Measurements from ENCODE around the gene CACNA1H.
"Not testable (repeated sequence)": the region's sequence is repeated elsewhere in the genome, so short reads cannot be mapped to it uniquely, and the experiment has no call there.

CACNA1H gene

GRCh38 chr16:1215574-1216295, 62.8 kb downstream of the CACNA1H start:
- DNase-seq: no peak

- DNase-seq: no peak
These were observed 63.4 kb downstream of the CACNA1H start for GRCh38 chr16:1216296-1216619.

GRCh38 chr16:1216681-1217400, 63.9 kb downstream of the CACNA1H start:
- no peak for DNase-seq

GRCh38 chr16:1217526-1217925, 64.6 kb downstream of the CACNA1H start:
- DNase-seq: no peak

GRCh38 chr16:1218061-1218929, 65.4 kb downstream of the CACNA1H start:
- no peak for DNase-seq

- DNase-seq: no peak
These were observed 66.2 kb downstream of the CACNA1H start for GRCh38 chr16:1218930-1219611.

GRCh38 chr16:1220098-1220728, 67.3 kb downstream of the CACNA1H start:
- no peak for DNase-seq

- DNase-seq: no peak
These were observed 68.1 kb downstream of the CACNA1H start for GRCh38 chr16:1220841-1221627.

GRCh38 chr16:1221628-1222552, 69.0 kb downstream of the CACNA1H start:
- no peak for DNase-seq

GRCh38 chr16:1222553-1223354, 69.8 kb downstream of the CACNA1H start:
- DNase-seq: no peak

- DNase-seq: no peak
These were observed 70.7 kb downstream of the CACNA1H start for GRCh38 chr16:1223355-1224214.

- no peak for DNase-seq
These were observed 71.7 kb downstream of the CACNA1H start for GRCh38 chr16:1224558-1224957.

- DNase-seq: no peak
These were observed 72.1 kb downstream of the CACNA1H start, which contains the start of gene TPSG1 for GRCh38 chr16:1225051-1225451. TSS of gene TPSG1 (minus strand) at chr16:1225268. CDS start at chr16:1225252, 16 bp downstream.

GRCh38 chr16:1225728-1226311, 72.9 kb downstream of the CACNA1H start:
- DNase-seq: not testable (repeated sequence)

- not testable (repeated sequence) for DNase-seq
These were observed 73.8 kb downstream of the CACNA1H start for GRCh38 chr16:1226692-1227091.

- DNase-seq: not testable (repeated sequence)
These were observed 75.3 kb downstream of the CACNA1H start for GRCh38 chr16:1228227-1228626.

- DNase-seq: not testable (repeated sequence)
These were observed 76.6 kb downstream of the CACNA1H start for GRCh38 chr16:1229476-1229875.

- DNase-seq: not testable (repeated sequence)
These were observed 77.2 kb downstream of the CACNA1H start, which contains the start of gene TPSB2 for GRCh38 chr16:1230084-1230470. TSS of gene TPSB2 (minus strand) at chr16:1230184. CDS start at chr16:1229951, 233 bp downstream.

All from CD4-positive, alpha-beta T cell treated with Interleukin-10 for 1 hour (primary cell).